Breast epithelium (tissue), 4 donors: ENCODE measurements around the gene VIPR1. TPM values are rescaled to one million over a fixed set of nuclear protein-coding genes. Genes with fewer than 3 reads are reported as not detected.

Experiments
- DNase-seq, 2 donors: peaks; one replicate each; pipeline ENCODE4 v3.0.0-alpha.2; 2019; ENCODE audit warnings: low spot score in 2 of 2
- H3K27ac ChIP-seq, 2 donors: fragments of 200-600 bp; sonication (generic) in 1 of 2; one replicate each; pipeline ENCODE4 v1.5.1; 2016 to 2019; ENCODE audit warnings: mild to moderate bottlenecking in 1 of 2
- H3K27me3 ChIP-seq, 2 donors: fragments of 200-600 bp; sonication (generic) in 1 of 2; one replicate each; pipeline versions ENCODE4 v1.5.1 to v1.6.0; 2017 to 2019; ENCODE audit warnings: control low read depth in 1 of 2, mild to moderate bottlenecking in 1 of 2
- H3K36me3 ChIP-seq: fragments of 200-600 bp; one replicate; pipeline ENCODE4 v1.5.1; 2019
- H3K4me1 ChIP-seq, 2 donors: fragments of 200-600 bp; sonication (generic); one replicate each; pipeline ENCODE4 v1.5.1; 2016 to 2019; ENCODE audit warnings: control low read depth in 1 of 2
- H3K4me3 ChIP-seq, 3 donors: fragments of 200-600 bp; sonication (generic); 1 replicate in 2 of 3; 2 replicates in 1 of 3; pipeline ENCODE4 v1.5.1; 2016 to 2019; ENCODE audit warnings: mild to moderate bottlenecking in 3 of 3, moderate library complexity in 2 of 3
- H3K9me3 ChIP-seq, 2 donors: fragments of 200-600 bp; sonication (generic) in 1 of 2; one replicate each; pipeline ENCODE4 v1.5.1; 2016 to 2019; ENCODE audit warnings: control low read depth in 1 of 2
- CTCF ChIP-seq, 3 donors: fragments of 450-650 bp; IDR thresholded peaks; one replicate each; pipeline ENCODE4 v1.5.1; 2016 to 2017; ENCODE audit warnings: antibody characterized with exemption in 3 of 3, mild to moderate bottlenecking in 3 of 3, moderate library complexity in 3 of 3
- POLR2A ChIP-seq: fragments of 450-650 bp; IDR thresholded peaks from one replicate; pipeline ENCODE4 v1.6.1; 2016; ENCODE audit warnings: antibody characterized with exemption, mild to moderate bottlenecking, moderate library complexity
- POLR2AphosphoS5 ChIP-seq, 3 donors: sonication (generic); formaldehyde crosslinking; IDR thresholded peaks; one replicate each; pipeline ENCODE4 v1.6.1; 2017; ENCODE audit warnings: antibody characterized with exemption in 3 of 3
- intact Hi-C: fragments of 100-400 bp; cut with DNase I; formaldehyde crosslinking; loops from one replicate; pipeline ENCODE4 v1.15.1; 2023; ENCODE audit warnings: low total_unique reads
- total RNA-seq, 3 donors: library from RNA; depleted of rRNA; stranded (reverse); fragments of >200 nt; gene quantifications; one replicate each; pipeline ENCODE4 v1.1.0, GENCODE V29; 2016

Gene VIPR1
- total RNA-seq, 3 donors from 2014 or later = 16.3 to 40.2 (median 25.2) TPM

GRCh38 chr3:42495393-42495792 is 7.0 kb upstream of the VIPR1 start:
- H3K36me3 ChIP-seq = no peaks in the 10 kb centered on the region
- H3K27me3 ChIP-seq = no peaks in the 10 kb centered on the region
- H3K4me3 ChIP-seq = no peak overlapping the region
- intact Hi-C loops = no loop called here
- TF ChIP-seq POLR2A = no peak
- no peak for TF ChIP-seq CTCF (IDR thresholded peaks at IDR 0.05)
- TF ChIP-seq POLR2AphosphoS5 (IDR thresholded peaks at IDR 0.05) = no peak
- H3K4me1 ChIP-seq = peaks cover 0 to 10% of the 10 kb centered on the region in 2 donors
- DNase-seq = peak in 1 of 2 donors; percentile 5
- no peak overlapping the region for H3K27ac ChIP-seq
- H3K9me3 ChIP-seq = no peaks in the 10 kb centered on the region

DNA sequence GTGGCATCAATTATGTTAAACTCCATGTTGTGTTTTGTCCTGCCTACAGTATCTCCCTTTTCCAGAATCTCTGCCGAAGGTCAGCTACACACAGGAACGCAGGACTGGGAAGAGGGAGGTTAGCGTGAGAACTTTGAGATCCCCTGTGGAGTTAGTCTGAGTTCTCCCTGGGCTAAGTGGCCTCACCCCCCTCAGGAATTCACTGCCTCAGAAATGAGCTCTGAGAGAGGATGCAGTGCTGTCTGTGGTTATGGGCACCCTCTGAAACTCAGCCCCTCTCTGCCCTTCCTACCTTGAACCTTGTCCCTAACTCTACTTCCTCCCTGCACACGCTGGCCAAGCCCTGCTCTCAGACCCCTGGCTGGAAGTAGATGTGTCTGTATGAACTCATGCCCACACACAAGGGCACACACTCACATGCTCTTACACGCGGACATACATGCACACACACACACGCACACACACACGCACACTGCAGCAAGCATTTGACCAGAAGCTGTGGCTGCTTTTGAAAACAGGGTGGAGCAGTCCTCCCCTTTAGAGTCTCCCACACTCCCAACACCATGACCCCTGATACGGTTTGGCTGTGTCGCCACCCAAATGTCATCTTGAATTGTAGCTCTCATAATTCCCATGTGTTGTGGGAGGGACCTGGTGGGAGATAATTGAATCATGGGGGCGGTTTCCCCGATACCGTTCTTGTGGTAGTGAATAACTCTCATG is 5.3 kb upstream of the VIPR1 start:
- no peaks in the 10 kb centered on the region for H3K9me3 ChIP-seq
- H3K4me3 ChIP-seq = peak overlapping the region in 1 of 3 donors; percentile 15
- no peaks in the 10 kb centered on the region for H3K36me3 ChIP-seq
- no peak for TF ChIP-seq POLR2A
- intact Hi-C loops = no loop called here
- peak; percentile 11 to 34 for DNase-seq
- peaks cover 0 to 8% of the 10 kb centered on the region in 2 donors for H3K4me1 ChIP-seq
- no peaks in the 10 kb centered on the region for H3K27me3 ChIP-seq
- H3K27ac ChIP-seq = no peak overlapping the region

DNA sequence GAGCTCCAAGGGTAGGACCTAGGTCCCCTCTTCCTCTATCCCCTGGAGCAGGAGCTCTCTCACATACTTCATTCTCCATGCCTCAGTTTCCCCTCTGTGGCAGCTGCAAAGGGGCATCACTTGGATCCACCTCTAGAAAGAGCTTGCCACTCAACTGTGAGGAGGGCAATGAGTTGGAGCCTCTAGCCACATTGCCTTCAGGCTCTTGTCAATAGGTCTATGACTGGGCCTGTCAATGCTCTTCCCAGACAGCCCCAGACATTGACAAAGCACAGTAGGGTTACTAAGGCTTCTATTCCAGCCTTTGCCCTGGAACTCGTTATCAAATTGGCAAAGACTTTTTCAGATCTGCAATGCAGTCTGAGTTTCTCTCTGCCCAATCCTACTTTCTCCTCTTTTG is 4.4 kb upstream of the VIPR1 start:
- no peak overlapping the region for H3K27ac ChIP-seq
- intact Hi-C loops = no loop called here
- TF ChIP-seq CTCF (IDR thresholded peaks at IDR 0.05) = no peak
- TF ChIP-seq POLR2AphosphoS5 (IDR thresholded peaks at IDR 0.05) = no peak
- no peak for TF ChIP-seq POLR2A
- no peaks in the 10 kb centered on the region for H3K36me3 ChIP-seq
- H3K4me1 ChIP-seq = peaks cover 0 to 10% of the 10 kb centered on the region in 2 donors
- no peak for DNase-seq
- H3K4me3 ChIP-seq = no peak overlapping the region
- no peaks in the 10 kb centered on the region for H3K27me3 ChIP-seq
- no peaks in the 10 kb centered on the region for H3K9me3 ChIP-seq

DNA sequence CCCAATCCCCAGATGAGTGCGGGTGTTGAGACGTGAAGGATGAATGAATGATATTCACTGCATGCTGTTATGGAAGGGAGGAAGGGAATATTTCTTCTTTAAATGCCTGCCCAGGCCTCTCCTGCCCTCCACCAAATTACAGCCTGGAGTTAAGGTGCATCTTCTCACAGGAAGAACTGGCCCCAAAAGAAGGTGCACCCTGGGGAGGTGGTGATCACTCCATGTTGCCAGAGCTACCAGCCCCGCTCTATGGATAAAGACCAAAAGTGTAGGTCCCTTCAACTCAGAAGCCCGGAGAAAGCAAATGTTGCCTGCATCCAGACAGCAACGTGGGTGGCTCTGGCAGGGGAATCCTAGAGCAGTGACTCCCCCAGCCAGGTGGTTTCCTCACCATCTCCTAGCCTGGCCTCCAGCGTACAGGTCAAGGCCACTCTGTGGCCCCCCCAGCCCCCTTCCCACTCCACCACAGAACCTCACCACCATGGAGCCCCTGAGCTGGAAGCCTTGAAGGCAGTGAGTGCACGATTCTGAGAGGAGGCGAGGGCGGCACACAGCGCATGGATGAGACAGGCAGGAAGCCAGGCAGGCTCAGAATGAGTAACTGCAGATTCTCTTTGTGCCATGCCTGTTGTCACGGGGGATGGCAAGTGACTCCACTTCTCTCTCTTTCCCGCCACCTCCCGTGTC is 3.5 kb upstream of the VIPR1 start:
- TF ChIP-seq POLR2A (no peak), POLR2AphosphoS5 (IDR thresholded peaks at IDR 0.05) (no peak), CTCF (IDR thresholded peaks at IDR 0.05) (no peak)
- Histone ChIP-seq H3K9me3 (no peaks in the 10 kb centered on the region), H3K4me1 (peaks cover 0 to 10% of the 10 kb centered on the region in 2 donors), H3K36me3 (no peaks in the 10 kb centered on the region), H3K27me3 (no peaks in the 10 kb centered on the region), H3K4me3 (no peak overlapping the region), H3K27ac (no peak overlapping the region)
- peak; percentile 12 to 43 for DNase-seq
- intact Hi-C loops = no loop called here

DNA sequence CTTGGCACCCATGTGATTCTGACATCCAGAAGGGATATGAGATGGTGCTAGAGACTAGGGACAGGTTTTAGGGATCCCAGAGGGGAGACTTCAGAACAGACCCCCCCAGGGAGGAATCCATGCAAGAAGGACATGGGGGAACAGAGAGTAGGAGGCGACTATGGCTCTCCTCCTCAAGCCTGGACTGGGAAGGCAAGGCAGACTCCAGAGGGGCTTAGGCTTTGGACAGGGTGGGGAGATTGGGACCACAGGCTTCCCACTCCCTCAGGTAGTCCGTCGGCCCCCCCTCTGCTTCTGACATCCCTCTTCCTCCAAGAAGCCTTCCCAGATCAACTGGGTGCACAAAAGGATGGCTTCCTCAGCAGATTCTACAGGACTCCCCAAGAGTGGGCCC is 3.0 kb upstream of the VIPR1 start:
- Histone ChIP-seq H3K4me1 (peaks cover 0 to 10% of the 10 kb centered on the region in 2 donors), H3K36me3 (no peaks in the 10 kb centered on the region), H3K27ac (no peak overlapping the region), H3K9me3 (no peaks in the 10 kb centered on the region), H3K4me3 (no peak overlapping the region), H3K27me3 (no peaks in the 10 kb centered on the region)
- peak; percentile 10 to 27 for DNase-seq
- TF ChIP-seq CTCF (IDR thresholded peaks at IDR 0.05) = no peak
- TF ChIP-seq POLR2AphosphoS5 (IDR thresholded peaks at IDR 0.05) = no peak
- TF ChIP-seq POLR2A = no peak
- intact Hi-C loops = no loop called here
